T-helper 2 cell (primary cell): Measurements from ENCODE around the gene FN3K.
"Not testable (repeated sequence)": the region's sequence is repeated elsewhere in the genome, so short reads cannot be mapped to it uniquely, and the experiment has no call there.

Source experiments
- DNase-seq, 5 experiments: peaks; one replicate each; pipeline versions ENCODE4 v3.0.0 to v3.0.0-alpha.2; 2012 to 2022

Gene FN3K

DNA sequence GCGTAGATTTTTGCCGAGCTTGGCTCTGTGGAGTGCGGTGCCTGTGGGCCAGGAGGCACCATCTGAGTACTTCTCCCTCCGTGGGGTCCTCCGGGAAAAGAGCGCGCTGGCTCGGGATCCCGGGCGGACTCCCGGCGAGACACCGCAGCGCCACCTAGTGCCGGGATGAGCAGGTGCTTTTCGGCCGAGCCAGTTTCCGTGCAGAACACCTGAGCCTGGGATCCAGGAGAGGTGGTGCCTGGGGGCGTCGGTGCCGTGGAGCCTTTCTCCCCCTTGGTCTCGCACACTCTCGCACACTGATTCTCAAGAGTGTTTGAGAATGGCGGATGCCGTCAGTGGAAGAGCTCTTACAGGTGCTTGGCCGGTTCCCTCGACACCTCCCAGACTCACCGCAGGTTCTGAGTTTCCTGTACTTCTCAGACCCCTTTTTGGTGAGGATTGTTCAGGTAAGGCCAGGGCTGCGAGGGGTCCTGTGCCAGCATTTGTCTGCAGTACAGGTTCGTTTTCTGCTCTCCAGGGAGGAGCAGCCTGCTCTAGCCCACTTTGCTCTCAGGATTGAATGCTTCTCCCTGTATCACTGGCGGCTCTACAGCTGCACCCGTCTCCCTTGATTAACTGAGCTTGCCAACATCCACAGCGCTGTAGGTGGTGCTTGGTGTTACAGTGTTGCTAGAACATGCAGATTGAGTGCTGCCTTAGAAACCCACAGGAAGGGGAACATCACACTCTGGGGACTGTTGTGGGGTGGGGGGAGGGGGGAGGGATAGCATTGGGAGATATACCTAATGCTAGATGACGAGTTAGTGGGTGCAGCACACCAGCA, 39.8 kb downstream of the FN3K start:
- peak in 2 of 5 experiments; percentile 61 to 65 for DNase-seq

DNA sequence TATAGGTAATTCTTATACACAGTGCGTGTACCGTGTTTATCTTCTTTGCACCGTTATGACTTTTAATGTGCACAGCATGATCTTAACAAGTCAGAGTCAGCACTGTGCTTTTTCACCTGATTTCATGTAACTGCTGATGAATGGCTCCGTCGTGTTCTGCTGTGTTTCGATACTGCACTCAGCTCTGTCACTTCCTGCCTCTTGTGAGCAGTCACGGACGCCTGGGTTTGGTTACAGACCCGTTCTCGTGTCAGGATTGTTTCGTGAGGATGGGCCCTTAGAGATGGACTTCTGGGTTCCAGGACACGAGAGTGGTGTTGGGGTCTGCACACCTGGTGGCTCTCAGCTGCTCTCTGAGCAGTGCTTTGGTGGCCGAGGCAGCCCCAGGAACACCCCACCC, 41.0 kb downstream of the FN3K start:
- no peak for DNase-seq

DNA sequence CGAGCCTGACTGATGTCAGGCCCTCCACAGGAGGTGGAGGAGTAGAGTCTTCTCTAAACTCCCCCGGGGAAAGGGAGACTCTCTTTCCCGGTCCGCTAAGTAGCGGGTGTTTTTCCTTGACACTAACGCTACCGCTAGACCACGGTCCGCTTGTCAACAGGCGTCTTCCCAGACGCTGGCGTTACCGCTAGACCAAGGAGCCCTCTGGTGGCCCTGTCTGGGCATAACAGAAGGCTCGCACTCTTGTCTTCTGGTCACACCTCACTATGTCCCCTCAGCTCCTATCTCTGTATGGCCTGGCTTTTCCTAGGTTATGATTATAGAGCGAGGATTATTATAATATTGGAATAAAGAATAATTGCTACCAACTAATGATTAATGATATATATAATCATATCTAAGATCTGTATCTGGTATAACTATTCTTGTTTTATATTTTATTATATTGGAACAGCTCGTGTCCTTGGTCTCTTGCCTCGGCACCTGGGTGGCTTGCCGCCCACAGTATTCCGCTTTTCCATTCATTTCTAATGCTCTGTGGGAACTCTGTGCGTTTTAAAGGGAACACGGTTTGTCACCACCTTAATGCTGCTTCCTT, 42.5 kb downstream of the FN3K start:
- DNase-seq: not testable (repeated sequence)

DNA sequence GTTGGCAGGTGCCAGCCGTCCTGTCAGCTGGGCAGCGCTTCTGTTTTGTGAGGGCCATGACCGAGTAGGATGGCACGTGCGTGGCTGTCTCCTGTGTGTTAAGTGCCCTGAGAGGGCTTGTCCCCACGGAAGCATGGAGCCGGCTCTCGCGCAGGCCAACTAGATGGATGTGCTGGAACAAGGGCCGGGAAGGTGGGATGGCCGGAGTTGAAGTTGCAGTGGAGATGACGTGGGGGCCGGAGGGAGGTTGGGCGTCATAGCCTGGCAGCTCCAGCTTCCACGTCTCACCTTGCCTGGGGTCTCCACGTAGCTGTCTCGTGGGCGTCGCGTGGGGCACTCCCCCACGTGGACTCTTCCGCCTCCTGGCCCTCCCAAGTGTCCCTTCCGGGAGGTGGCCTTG, 44.1 kb downstream of the FN3K start:
- no peak for DNase-seq

DNA sequence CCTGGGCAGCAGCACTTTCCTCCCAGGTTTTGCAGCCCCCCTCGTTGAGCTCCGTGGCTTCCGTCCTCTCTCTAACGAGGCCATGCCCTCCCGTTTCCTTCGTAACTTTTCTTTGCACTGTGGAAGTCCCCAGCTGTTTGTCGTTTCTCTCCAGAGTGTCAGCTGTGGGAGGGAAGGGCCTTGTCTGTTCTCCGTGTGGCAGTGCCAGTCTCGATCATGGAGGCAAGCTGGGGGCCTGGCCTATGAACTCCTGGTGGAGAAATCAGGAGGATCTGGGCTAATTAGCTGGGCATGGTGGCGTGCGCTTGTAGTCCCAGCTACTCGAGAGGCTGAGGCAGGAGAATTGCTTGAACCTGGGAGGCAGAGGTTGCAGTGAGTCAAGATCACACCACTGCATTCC, 44.8 kb downstream of the FN3K start:
- DNase-seq: no peak

- DNase-seq: no peak
These were observed 45.8 kb downstream of the FN3K start for GRCh38 chr17:82780971-82781893.

GRCh38 chr17:82781894-82782274, 46.5 kb downstream of the FN3K start:
- peak; percentile 62 to 82 (median 68) for DNase-seq

GRCh38 chr17:82782657-82783207, 47.3 kb downstream of the FN3K start:
- peak in 1 of 5 experiments; percentile 28 for DNase-seq

DNA sequence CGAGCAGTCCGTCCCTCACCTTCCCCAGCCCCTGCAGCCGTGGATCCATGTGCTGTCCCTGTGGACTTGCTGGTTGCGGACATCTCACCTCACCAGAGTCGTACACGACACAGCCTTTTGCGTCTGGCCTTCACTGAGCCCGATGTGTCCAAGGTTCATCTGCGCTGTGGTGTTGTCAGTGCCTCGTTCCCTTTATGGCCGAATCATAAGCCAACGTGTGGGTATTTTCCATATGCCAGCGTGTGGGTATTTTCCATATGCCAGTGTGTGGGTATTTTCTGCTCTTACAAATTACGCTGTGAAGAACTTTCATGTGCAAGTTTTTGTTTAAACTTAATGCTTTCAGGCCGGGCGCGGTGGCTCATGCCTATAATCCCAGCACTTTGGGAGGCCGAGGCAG, 48.1 kb downstream of the FN3K start:
- no peak for DNase-seq

DNA sequence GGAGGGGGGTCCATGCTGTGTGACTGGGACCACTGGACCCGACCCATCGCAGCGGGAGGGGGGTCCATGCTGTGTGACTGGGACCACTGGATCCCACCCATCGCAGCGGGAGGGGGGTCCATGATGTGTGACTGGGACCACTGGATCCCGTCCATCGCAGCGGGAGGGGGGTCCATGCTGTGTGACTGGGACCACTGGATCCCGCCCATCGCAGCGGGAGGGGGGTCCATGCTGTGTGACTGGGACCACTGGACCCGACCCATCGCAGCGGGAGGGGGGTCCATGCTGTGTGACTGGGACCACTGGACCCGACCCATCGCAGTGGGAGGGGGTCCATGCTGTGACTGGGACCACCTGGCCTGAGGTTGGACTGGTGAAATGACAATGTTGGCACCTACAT, 50.2 kb downstream of the FN3K start:
- DNase-seq: not testable (repeated sequence)

GRCh38 chr17:82786427-82786826, 51.0 kb downstream of the FN3K start:
- DNase-seq: no peak

GRCh38 chr17:82787081-82787848, 51.9 kb downstream of the FN3K start:
- DNase-seq: no peak

DNA sequence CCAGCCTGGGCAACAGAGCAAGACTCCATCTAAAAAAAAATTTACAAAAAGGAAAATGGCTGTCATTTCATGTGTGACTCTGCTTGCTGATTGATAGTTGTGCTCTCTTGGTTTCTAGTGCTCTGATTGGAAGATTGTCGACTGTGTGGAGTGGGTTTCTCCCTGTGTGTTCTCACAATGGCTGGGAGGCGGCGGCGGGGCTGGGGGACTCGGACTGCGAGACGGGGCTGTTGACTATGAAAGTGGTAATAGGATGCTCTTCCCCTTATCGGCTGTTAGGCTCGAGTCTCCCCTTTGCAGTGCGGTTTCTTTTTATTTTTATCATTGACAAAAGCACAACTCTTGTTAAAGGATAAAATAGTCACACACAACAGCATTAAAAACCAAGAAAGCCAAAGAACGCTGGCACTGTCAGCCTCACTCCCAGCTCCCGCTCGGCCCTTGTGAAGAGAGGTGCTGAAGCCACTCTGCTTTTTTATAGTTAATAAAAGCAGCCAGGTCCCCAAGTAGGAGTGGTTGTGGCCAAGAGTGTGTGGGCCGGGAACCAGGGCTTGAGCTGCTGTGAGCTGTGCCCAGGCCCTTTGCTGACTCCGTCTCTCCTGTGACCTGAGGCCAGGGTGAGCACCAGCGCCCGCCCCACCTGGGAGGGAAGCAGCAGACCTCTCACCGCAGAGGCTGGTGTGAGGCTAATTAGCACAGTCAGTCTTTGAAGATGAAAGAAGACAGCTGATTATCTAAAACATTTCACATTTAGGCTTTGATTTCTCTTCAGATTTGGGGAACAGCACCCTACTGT, 53.0 kb downstream of the FN3K start:
- no peak for DNase-seq

DNA sequence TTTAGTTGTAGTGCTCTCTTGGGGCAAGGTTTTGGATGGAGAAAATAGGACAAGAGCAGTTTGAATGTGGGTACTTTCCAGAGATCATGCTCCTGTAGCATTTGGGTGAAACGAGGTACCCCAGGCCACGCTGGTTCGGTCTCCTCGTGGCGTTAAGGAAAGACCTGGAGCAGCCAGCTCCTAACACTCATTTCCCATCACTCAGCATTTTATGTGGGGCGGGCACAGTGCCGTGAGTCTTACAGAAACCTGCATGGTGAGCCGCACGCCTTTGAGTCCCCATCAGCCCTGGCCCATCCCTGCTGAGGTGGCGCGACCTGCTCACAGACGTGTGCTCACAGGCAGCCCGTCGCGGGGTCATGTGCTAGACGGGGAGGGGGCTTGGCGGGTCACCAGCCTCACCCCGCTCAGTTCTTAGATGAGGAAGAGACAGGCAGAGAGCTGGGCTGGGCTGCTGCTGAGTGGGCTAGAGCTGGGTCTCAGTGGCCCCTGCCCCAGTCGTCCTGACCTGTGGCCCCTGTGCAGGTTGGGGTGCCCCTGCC, 53.7 kb downstream of the FN3K start:
- DNase-seq: no peak

GRCh38 chr17:82789806-82790205, 54.4 kb downstream of the FN3K start:
- DNase-seq: no peak

GRCh38 chr17:82790391-82790790, 55.0 kb downstream of the FN3K start:
- DNase-seq: no peak

DNA sequence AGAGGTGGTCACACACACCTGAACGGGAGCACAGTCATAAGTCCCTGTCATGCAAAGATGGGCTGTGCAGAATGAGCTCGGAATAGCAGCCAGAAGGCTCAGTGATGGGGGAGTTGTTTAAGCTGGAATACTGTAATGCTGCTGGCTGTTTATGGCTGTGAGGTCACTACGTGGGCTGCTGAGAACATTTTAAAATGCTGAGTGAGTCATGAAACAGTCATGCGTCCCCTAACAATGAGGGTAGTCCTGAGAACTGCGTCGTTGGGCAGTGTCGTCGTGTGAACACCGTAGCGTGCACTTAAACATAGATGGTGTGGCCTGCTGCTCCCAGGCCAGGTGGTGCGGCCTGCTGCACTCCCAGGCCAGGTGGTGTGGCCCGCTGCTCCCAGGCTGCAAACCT, 56.1 kb downstream of the FN3K start:
- DNase-seq: no peak

DNA sequence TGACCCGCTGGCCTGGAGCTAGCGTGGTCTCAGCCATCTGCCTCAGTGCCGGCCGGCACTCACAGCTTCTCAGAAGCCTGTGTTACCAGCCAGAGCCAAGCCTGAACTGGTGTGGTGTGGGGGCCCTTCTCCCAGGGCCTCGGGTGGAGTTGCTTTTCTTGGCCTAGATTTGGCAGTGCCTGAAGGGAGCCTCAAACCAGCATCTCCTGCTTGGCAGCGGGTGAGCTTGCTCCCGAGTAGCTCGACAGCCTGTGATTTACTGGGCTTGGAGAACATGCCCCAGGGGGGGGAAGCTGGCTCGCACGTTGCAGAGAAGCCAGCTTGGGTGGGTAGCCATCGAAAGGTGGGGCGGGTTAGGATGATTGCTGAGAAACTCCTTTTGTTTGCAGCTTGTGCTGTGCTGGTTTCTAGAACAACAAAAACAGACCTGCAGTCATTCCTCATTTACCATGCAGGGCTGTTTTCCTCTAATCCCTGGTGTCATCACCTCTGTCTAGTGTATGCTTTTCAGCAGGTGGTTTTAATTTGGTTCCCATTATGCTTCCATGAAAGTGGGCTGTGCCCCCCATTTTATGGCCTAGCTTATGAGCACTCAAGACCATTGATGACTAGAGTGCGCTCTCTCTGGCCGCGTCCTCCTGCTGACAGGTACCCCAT, 58.7 kb downstream of the FN3K start:
- no peak for DNase-seq

DNA sequence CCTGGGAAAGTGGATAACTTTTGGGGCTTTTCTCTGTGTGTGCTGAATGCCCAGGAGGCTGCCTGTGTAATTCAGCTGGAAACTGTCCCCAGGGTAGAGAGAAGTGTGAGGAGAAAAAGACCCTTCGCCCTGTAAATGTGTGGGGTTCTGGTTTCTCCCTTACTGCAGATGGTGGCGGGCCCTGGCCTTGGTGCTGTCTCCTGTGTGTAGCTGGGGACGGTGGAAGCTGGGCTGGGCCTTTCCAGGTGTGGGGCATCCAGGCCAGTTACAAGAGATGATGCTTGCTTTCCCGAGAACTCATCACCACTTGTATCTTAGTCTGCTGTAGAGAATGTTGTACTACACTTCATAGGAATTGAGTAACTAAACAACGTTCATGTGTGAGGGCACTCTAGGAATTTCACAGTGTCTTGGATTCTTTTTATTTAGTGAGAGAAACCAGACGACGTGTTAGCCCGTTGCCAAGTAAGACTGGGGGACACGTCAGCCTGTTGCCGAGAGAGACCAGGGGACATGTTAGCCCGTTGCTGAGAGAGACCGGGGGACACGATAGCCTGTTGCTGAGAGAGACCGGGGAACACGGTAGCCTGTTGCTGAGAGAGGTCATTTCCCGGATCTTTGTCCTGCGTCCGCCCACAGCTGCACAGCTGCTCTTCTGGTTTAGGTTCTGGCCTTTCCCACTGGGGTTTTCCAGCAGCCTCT, 59.5 kb downstream of the FN3K start:
- DNase-seq: no peak

DNA sequence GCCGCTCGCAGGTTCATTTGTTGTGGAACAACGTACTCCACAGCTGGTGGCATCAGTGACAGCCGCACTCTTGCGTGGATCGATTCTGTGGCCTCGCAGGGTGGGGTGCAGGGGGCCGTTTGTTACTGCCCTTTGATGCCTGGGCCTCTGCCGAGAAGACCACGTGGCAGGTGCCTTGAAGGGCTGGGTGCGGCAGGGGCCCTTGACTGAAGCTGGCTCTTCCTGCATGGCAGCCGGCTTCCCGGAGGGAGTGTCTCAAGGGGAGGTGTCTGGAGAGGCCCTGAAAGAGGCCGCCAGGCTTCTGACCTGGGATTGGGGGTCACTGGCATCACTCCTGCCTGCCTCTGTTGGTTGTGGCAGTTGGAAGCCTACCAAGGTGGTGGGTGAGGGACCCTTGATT, 60.2 kb downstream of the FN3K start:
- DNase-seq: no peak
